HEK293T (cell line): Measurements from ENCODE around the gene TFAM.

Experiments used
- CTCF ChIA-PET: fragments of 350-600 bp; formaldehyde crosslinking; extraction: SDS; loops from one replicate; lab custom pipeline; 2021; ENCODE audit warnings: antibody characterized with exemption, inconsistent platforms; lab: Yijun Ruan, JAX
- POLR2A ChIA-PET: fragments of 350-600 bp; formaldehyde crosslinking; extraction: SDS; loops from one replicate; lab custom pipeline; 2020; ENCODE audit warnings: antibody characterized with exemption, inconsistent platforms; lab: Yijun Ruan, JAX
- DNase-seq: peaks from one replicate; pipeline ENCODE4 v3.0.0; 2012; ENCODE audit warnings: mixed read lengths; ENCODE audit errors: extremely low spot score
- ARNT ChIP-seq: fragments of 450-650 bp; IDR thresholded peaks from 2 replicates; pipeline ENCODE4 v1.6.1; 2017; ENCODE audit warnings: mild to moderate bottlenecking
- BHLHE40 ChIP-seq: fragments of 450-650 bp; IDR thresholded peaks from 2 replicates; pipeline ENCODE4 v1.6.1; 2016; ENCODE audit warnings: mild to moderate bottlenecking, moderate library complexity, borderline replicate concordance
- CTBP1 ChIP-seq: fragments of 450-650 bp; IDR thresholded peaks from 2 replicates; pipeline ENCODE4 v1.6.1; 2016; ENCODE audit warnings: borderline replicate concordance
- ELF4 ChIP-seq: fragments of 450-650 bp; IDR thresholded peaks from 2 replicates; pipeline ENCODE4 v1.6.1; 2017; ENCODE audit warnings: antibody characterized with exemption
- FOXA1 ChIP-seq: fragments of 450-650 bp; IDR thresholded peaks from 2 replicates; pipeline ENCODE4 v1.6.1; 2016; ENCODE audit warnings: mild to moderate bottlenecking
- FOXK2 ChIP-seq: fragments of 450-650 bp; IDR thresholded peaks from 2 replicates; pipeline ENCODE4 v1.6.1; 2016; ENCODE audit warnings: mild to moderate bottlenecking
- FOXM1 ChIP-seq: fragments of 450-650 bp; IDR thresholded peaks from 2 replicates; pipeline ENCODE4 v1.6.1; 2017; ENCODE audit warnings: mild to moderate bottlenecking, borderline replicate concordance
- HDGF ChIP-seq: fragments of 450-650 bp; IDR thresholded peaks from 2 replicates; pipeline ENCODE4 v1.6.1; 2017; ENCODE audit warnings: antibody characterized with exemption, borderline replicate concordance
- L3MBTL2 ChIP-seq: fragments of 450-650 bp; conservative IDR thresholded peaks from 2 replicates; pipeline ENCODE4 v1.6.1; 2016; ENCODE audit warnings: mild to moderate bottlenecking
- LEF1 ChIP-seq: fragments of 450-650 bp; IDR thresholded peaks from 2 replicates; pipeline ENCODE4 v1.6.1; 2017; ENCODE audit warnings: mild to moderate bottlenecking, borderline replicate concordance
- NFRKB ChIP-seq: fragments of 450-650 bp; IDR thresholded peaks from 2 replicates; pipeline ENCODE4 v1.6.1; 2016; ENCODE audit warnings: mild to moderate bottlenecking, moderate library complexity
- SP1 ChIP-seq: fragments of 450-650 bp; IDR thresholded peaks from 2 replicates; pipeline ENCODE4 v1.6.1; 2017
- SUZ12 ChIP-seq: fragments of 450-650 bp; IDR thresholded peaks from 2 replicates; pipeline ENCODE4 v1.6.1; 2016; ENCODE audit warnings: mild to moderate bottlenecking
- TARDBP ChIP-seq: fragments of 450-650 bp; IDR thresholded peaks from 2 replicates; pipeline ENCODE4 v1.6.1; 2016
- ZNF384 ChIP-seq: fragments of 450-650 bp; IDR thresholded peaks from 2 replicates; pipeline ENCODE4 v1.6.1; 2016
- TF ChIP-seq, protein P1 (sequence below): fragments of 450-650 bp; IDR thresholded peaks from 2 replicates; pipeline ENCODE4 v1.6.1; 2016

TFAM gene

DNA sequence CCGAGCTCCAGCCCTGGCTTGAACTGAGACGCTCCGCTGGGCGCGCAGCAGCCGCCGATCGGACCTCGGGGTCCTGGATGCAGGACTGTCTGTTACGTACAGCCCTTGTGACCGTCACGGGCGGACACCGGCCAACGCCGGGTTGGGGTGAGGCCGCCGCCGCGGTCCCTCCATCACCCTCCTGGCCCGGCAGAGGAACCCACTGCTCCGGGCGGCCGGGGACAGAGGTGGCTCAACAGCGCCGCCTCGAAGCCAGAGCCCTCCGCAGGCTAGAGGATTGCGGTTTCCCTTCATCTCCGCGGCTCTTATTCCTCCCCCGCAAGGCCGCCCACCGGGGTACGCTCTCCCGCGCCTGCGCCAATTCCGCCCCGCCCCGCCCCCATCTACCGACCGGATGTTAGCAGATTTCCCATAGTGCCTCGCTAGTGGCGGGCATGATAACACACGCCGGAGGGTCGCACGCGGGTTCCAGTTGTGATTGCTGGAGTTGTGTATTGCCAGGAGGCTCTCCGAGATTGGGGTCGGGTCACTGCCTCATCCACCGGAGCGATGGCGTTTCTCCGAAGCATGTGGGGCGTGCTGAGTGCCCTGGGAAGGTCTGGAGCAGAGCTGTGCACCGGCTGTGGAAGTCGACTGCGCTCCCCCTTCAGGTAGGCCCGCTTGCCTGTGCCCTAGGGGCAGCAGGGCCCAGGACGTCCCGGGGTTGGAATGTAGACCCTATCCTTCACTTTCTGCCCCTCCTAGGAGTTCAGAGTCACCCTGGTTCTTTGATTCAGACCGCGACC, at the start of gene TFAM:
TSS of gene TFAM (plus strand) at position 412 of the 785 bp plus-strand sequence. CDS start at position 550, 138 bp downstream.
- TF ChIP-seq L3MBTL2 (peak; percentile 89), ELF4 (peak; percentile 65), SP1 (no peak)
- CTCF ChIA-PET = interaction anchor here (0.8 to 1.8 kb wide), 7 partner anchors 14 to 208 kb away, joined by 3 to 12 read pairs (median 3); no protein-coding TSS in a partner anchor
- POLR2A ChIA-PET = interaction anchor here (0.7 to 2.8 kb wide), 12 partner anchors 10 to 208 kb away, joined by 3 to 19 read pairs (median 4); partner anchors contain the start of genes CISD1, IPMK and UBE2D1
- peak; percentile 92 for DNase-seq

- TF ChIP-seq BHLHE40 (no peak), L3MBTL2 (no peak), ARNT (no peak), ELF4 (no peak), FOXM1 (no peak), NFRKB (no peak), LEF1 (no peak), ZNF384 (no peak), SUZ12 (no peak), FOXA1 (no peak), HDGF (no peak), CTBP1 (no peak), FOXK2 (no peak), TARDBP (no peak), SP1 (no peak)
- TF ChIP-seq, protein P1, sequence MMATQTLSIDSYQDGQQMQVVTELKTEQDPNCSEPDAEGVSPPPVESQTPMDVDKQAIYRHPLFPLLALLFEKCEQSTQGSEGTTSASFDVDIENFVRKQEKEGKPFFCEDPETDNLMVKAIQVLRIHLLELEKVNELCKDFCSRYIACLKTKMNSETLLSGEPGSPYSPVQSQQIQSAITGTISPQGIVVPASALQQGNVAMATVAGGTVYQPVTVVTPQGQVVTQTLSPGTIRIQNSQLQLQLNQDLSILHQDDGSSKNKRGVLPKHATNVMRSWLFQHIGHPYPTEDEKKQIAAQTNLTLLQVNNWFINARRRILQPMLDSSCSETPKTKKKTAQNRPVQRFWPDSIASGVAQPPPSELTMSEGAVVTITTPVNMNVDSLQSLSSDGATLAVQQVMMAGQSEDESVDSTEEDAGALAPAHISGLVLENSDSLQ = no peak
- ChIA-PET CTCF (no interaction called here), POLR2A (interaction anchor here (0.5 to 1.9 kb wide), 3 partner anchors 12 to 169 kb away, joined by 3 to 5 read pairs (median 4); no protein-coding TSS in a partner anchor)
- DNase-seq = no peak
Measured at GRCh38 chr10:58336242-58336641, 49.0 kb upstream of the TFAM start.

- DNase-seq = no peak
- POLR2A ChIA-PET = no interaction called here
- CTCF ChIA-PET = no interaction called here
- TF ChIP-seq BHLHE40 = no peak
- TF ChIP-seq SUZ12 = no peak
- no peak for TF ChIP-seq CTBP1
- TF ChIP-seq, protein P1 = no peak
- TF ChIP-seq TARDBP = no peak
- no peak for TF ChIP-seq ARNT
- no peak for TF ChIP-seq HDGF
Measured at GRCh38 chr10:58341422-58341821, 43.8 kb upstream of the TFAM start.

GRCh38 chr10:58341947-58342346, 43.3 kb upstream of the TFAM start:
- TF ChIP-seq FOXK2 (no peak), CTBP1 (no peak), SP1 (no peak), LEF1 (no peak), L3MBTL2 (no peak), FOXA1 (no peak), ARNT (no peak), NFRKB (no peak), FOXM1 (no peak), HDGF (no peak), SUZ12 (no peak), ZNF384 (no peak), BHLHE40 (no peak), TARDBP (no peak), ELF4 (no peak)
- TF ChIP-seq, protein P1 = no peak
- DNase-seq = no peak
- CTCF ChIA-PET = no interaction called here
- POLR2A ChIA-PET = no interaction called here

DNA sequence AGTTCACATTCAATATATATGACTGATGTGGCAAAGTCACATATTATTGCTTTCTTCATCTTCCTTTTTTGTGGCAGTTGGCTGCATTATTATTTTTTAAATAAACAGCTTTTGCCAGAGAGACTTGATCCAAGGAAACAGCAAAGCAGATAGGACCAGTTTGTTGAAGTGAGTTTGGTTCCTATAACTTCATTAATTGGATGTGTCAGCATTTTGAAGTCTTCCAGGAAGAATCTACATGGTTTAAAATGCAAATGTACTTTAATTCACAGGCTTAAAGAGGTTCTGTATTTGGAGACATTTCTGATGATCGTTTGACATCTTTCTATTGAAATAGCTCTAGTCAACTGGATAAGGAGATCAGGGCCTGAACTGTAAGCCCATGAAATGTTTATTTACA, 37.2 kb upstream of the TFAM start:
- ChIA-PET POLR2A (interaction anchor here (0.9 kb wide), 1 partner anchor 12 kb away, joined by 5 read pairs; no protein-coding TSS in a partner anchor), CTCF (interaction anchor here (0.7 kb wide), 1 partner anchor 37 kb away, joined by 3 read pairs; no protein-coding TSS in a partner anchor)
- DNase-seq = no peak
- TF ChIP-seq, protein P1 = no peak
- TF ChIP-seq BHLHE40 (no peak), NFRKB (no peak), ZNF384 (no peak), TARDBP (no peak), FOXA1 (no peak), HDGF (no peak), LEF1 (no peak), L3MBTL2 (no peak), ELF4 (no peak), ARNT (no peak), CTBP1 (no peak), FOXK2 (no peak), SUZ12 (no peak), SP1 (no peak), FOXM1 (no peak)
